Keratinocyte (primary cell): ENCODE results near the gene PLEKHH1. TPM values are rescaled to one million over a fixed set of nuclear protein-coding genes. Genes with fewer than 3 reads are reported as not detected.

ENCODE experiments used
- DNase-seq: peaks from one replicate; pipeline ENCODE4 v3.0.0-alpha.2; 2011; ENCODE audit warnings: low read depth, missing footprints, low spot score
- FAIRE-seq: peaks from 2 replicates; lab custom pipeline; 2011; peaks lifted over from hg19 to GRCh38; lab: Jason Lieb, UNC
- H2AFZ ChIP-seq: 2 replicates; pipeline ENCODE4 v1.6.0; 2012; ENCODE audit warnings: low read length, control low read depth, inconsistent platforms; ENCODE audit not compliant: control insufficient read depth
- H3K27ac ChIP-seq: 2 replicates; pipeline ENCODE4 v1.5.1; 2011; ENCODE audit warnings: low read length; ENCODE audit not compliant: control insufficient read depth, insufficient read depth
- H3K27me3 ChIP-seq: 3 replicates; pipeline ENCODE4 v1.6.0; 2011; ENCODE audit warnings: low read length; ENCODE audit not compliant: control insufficient read depth, insufficient read depth; ENCODE audit errors: extremely low read depth
- H3K36me3 ChIP-seq, 2 experiments: 2 replicates in 1 of 2; 3 replicates in 1 of 2; pipeline ENCODE4 v1.5.1; 2011; ENCODE audit warnings: low read length in 2 of 2, mild to moderate bottlenecking in 1 of 2; ENCODE audit not compliant: control insufficient read depth in 2 of 2, insufficient read depth in 2 of 2; ENCODE audit errors: extremely low read depth in 1 of 2
- H3K4me1 ChIP-seq: 3 replicates; pipeline ENCODE4 v1.5.1; 2011; ENCODE audit warnings: low read length; ENCODE audit not compliant: control insufficient read depth, insufficient read depth; ENCODE audit errors: extremely low read depth
- H3K4me2 ChIP-seq: 3 replicates; pipeline ENCODE4 v1.6.0; 2011; ENCODE audit warnings: low read depth, low read length; ENCODE audit not compliant: control insufficient read depth, insufficient read depth; ENCODE audit errors: extremely low read depth
- H3K4me3 ChIP-seq, 3 experiments: fragments of 200-600 bp in 1 of 3; sonication (generic) in 1 of 3; 2 replicates in 2 of 3; 3 replicates in 1 of 3; pipeline ENCODE4 v1.5.1; 2011 to 2016; ENCODE audit warnings: low read length in 3 of 3, mild to moderate bottlenecking in 3 of 3, control low read depth in 2 of 3, inconsistent platforms in 1 of 3, low read depth in 1 of 3, mixed read lengths in 1 of 3, mixed run types in 1 of 3, moderate library complexity in 1 of 3; ENCODE audit not compliant: control insufficient read depth in 2 of 3, insufficient read depth in 2 of 3; ENCODE audit errors: extremely low read depth in 1 of 3
- H3K79me2 ChIP-seq: 2 replicates; pipeline ENCODE4 v1.6.0; 2012; ENCODE audit warnings: low read length; ENCODE audit not compliant: control insufficient read depth, insufficient read depth
- H3K9ac ChIP-seq: 3 replicates; pipeline ENCODE4 v1.6.0; 2011; ENCODE audit warnings: low read length; ENCODE audit not compliant: control insufficient read depth, insufficient read depth; ENCODE audit errors: extremely low read depth
- H3K9me1 ChIP-seq: 3 replicates; pipeline ENCODE4 v1.6.0; 2011; ENCODE audit warnings: low read length; ENCODE audit not compliant: control insufficient read depth, insufficient read depth; ENCODE audit errors: extremely low read depth
- H3K9me3 ChIP-seq: 2 replicates; pipeline ENCODE4 v1.5.1; 2012; ENCODE audit warnings: low read depth, low read length; ENCODE audit not compliant: control insufficient read depth
- H4K20me1 ChIP-seq: 3 replicates; pipeline ENCODE4 v1.6.0; 2011; ENCODE audit warnings: low read length; ENCODE audit not compliant: control insufficient read depth, insufficient read depth; ENCODE audit errors: extremely low read depth
- CTCF ChIP-seq, 3 experiments: IDR thresholded peaks in 1 of 3; conservative IDR thresholded peaks in 1 of 3; optimal IDR thresholded peaks in 1 of 3; 2 replicates in 2 of 3; 3 replicates in 1 of 3; pipeline versions ENCODE3 to v1.5.1; 2011; ENCODE audit warnings: low read length in 3 of 3, mild to moderate bottlenecking in 3 of 3, moderate library complexity in 2 of 3, control low read depth in 1 of 3, inconsistent platforms in 1 of 3; ENCODE audit not compliant: insufficient read depth in 2 of 3; ENCODE audit errors: extremely low read depth in 1 of 3
- EZH2 ChIP-seq: IDR thresholded peaks from one replicate; pipeline ENCODE4 v1.6.1; 2012; ENCODE audit warnings: inconsistent platforms, mild to moderate bottlenecking, low read length, moderate library complexity
- dilution Hi-C: fragments of 300-500 bp; cut with MboI; formaldehyde crosslinking; loops from one replicate; pipeline ENCODE4 v1.7.0; 2020; ENCODE audit warnings: low sequenced_read_pairs; ENCODE audit not compliant: extremely low pct_ligation_motif_present
- polyA plus RNA-seq, 5 experiments: library from polyadenylated mRNA; depleted of rRNA in 3 of 5; stranded (reverse) in 3 of 5; stranded (forward) in 1 of 5; unstranded in 1 of 5; fragments of >200 nt; gene quantifications; 1 replicate in 1 of 5; 2 replicates in 3 of 5; 3 replicates in 1 of 5; pipeline versions ENCODE4 v1.2.1 to v1.2.3, GENCODE V29; 2011 to 2012; ENCODE audit warnings: missing spikeins in 2 of 5, low read depth in 1 of 5, low replicate concordance in 1 of 5

Gene PLEKHH1
- polyA plus RNA-seq, 1 donor (not counting 4 experiments of a cell fraction or from before 2014, with no cell fraction given): 4.4 TPM

DNA sequence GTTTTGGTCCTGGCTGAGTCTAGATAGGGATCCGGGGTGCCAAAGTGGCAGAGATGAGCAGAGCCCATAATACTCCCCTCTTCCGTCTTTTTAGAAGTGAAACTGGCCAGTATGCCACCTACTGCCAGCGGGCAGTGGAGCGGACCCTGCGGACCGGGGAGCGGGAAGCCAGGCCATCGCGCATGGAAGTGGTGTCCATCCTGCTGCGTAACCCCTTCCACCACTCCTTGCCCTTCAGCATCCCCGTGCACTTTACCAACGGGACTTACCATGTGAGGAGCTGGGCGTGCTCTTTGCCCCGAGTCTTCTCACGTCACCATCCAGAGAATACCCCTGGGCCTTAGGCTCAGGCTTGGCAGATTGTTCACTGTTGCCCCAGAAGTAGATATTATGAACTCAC, 46.0 kb downstream of the PLEKHH1 start:
- dilution Hi-C loops: no loop called here
- no peaks in the 10 kb centered on the region for H3K9me1 ChIP-seq
- FAIRE-seq: no peak

DNA sequence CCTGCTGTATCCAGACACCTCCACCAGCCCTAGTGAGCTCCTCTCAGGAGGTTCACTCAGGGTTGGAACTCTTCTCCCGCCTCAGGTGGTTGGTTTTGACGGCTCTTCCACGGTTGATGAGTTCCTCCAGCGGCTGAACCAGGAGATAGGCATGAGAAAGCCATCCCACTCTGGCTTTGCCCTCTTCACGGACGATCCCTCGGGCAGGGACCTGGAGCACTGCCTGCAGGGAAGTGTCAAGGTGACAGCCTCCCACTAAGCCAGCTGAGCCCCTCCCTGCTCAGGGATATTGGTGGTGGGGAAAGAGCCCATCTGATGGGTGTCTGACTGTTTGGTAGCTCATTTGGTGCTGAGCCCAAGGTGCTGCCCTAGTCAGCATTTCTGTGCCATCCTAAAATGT, 46.5 kb downstream of the PLEKHH1 start:
- DNase-seq (no peak), FAIRE-seq (no peak)
- Histone ChIP-seq H3K4me3 (no peak overlapping the region), H3K79me2 (no peaks in the 10 kb centered on the region), H2AFZ (no peak overlapping the region), H3K9me1 (no peaks in the 10 kb centered on the region), H3K4me1 (no peaks in the 10 kb centered on the region), H3K4me2 (no peak overlapping the region), H3K27ac (no peak overlapping the region), H3K36me3 (peaks cover 0 to 11% of the 10 kb centered on the region in 2 experiments), H4K20me1 (no peaks in the 10 kb centered on the region), H3K27me3 (no peaks in the 10 kb centered on the region), H3K9me3 (no peaks in the 10 kb centered on the region), H3K9ac (no peak overlapping the region)
- dilution Hi-C loops: no loop called here
- TF ChIP-seq EZH2: no peak
- TF ChIP-seq CTCF (optimal IDR thresholded peaks at IDR 0.05 in 1 of 3, IDR thresholded peaks at IDR 0.05 in 1 of 3, conservative IDR thresholded peaks at IDR 0.05 in 1 of 3; ENCODE audit: extremely low read depth in 1 of 3, insufficient read depth in 2 of 3, low read length in 3 of 3): no peak

More for the DNA sequence above, 46.0 kb downstream of the PLEKHH1 start:
- Histone ChIP-seq H3K79me2 (no peaks in the 10 kb centered on the region), H3K27me3 (no peaks in the 10 kb centered on the region), H4K20me1 (no peaks in the 10 kb centered on the region), H3K36me3 (peaks cover 0 to 11% of the 10 kb centered on the region in 2 experiments), H3K4me2 (no peak overlapping the region), H3K9me3 (no peaks in the 10 kb centered on the region), H2AFZ (no peak overlapping the region), H3K27ac (no peak overlapping the region), H3K4me3 (no peak overlapping the region), H3K9ac (no peak overlapping the region), H3K4me1 (no peaks in the 10 kb centered on the region)
- no peak for DNase-seq
- TF ChIP-seq EZH2 (no peak), CTCF (optimal IDR thresholded peaks at IDR 0.05 in 1 of 3, IDR thresholded peaks at IDR 0.05 in 1 of 3, conservative IDR thresholded peaks at IDR 0.05 in 1 of 3; ENCODE audit: extremely low read depth in 1 of 3, insufficient read depth in 2 of 3, low read length in 3 of 3) (no peak)
